ENCODE measurements around the gene HCFC1R1. TPM values are rescaled to one million over a fixed set of nuclear protein-coding genes. Genes with fewer than 3 reads are reported as not detected.

The HCFC1R1 gene
- total and polyA plus RNA-seq, 2 experiments from 2014 or later = 30.2 to 192 TPM

DNA sequence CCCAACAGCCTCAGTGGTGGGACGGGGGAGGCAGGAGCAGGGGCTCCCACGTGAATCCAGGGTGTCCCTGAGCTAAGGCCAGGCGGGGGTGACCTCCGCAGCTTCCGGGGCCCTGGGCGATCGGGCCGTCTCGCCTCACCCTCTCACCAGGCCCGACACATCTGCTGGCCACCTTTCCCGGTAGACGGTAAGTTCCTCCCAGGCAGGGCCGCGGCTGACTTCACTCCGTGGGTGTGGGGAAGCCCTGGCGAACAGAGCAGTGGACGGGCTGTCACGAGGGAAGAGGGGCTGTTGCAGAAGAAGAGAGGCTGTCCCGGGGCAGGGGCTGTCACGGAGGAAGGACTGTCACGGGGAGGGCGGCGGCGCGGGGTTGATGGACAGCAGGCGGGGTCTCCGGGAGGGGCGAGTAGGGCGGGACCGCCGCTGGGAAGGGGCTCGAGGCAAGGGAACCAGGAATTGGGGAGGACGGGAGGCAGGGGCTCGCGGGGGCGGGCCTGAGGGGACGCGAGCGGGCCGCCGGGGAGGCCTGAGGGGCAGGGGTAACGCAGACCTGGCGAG lies 44.0 kb downstream of the HCFC1R1 start (continued):
- TF ChIP-seq, protein P1, sequence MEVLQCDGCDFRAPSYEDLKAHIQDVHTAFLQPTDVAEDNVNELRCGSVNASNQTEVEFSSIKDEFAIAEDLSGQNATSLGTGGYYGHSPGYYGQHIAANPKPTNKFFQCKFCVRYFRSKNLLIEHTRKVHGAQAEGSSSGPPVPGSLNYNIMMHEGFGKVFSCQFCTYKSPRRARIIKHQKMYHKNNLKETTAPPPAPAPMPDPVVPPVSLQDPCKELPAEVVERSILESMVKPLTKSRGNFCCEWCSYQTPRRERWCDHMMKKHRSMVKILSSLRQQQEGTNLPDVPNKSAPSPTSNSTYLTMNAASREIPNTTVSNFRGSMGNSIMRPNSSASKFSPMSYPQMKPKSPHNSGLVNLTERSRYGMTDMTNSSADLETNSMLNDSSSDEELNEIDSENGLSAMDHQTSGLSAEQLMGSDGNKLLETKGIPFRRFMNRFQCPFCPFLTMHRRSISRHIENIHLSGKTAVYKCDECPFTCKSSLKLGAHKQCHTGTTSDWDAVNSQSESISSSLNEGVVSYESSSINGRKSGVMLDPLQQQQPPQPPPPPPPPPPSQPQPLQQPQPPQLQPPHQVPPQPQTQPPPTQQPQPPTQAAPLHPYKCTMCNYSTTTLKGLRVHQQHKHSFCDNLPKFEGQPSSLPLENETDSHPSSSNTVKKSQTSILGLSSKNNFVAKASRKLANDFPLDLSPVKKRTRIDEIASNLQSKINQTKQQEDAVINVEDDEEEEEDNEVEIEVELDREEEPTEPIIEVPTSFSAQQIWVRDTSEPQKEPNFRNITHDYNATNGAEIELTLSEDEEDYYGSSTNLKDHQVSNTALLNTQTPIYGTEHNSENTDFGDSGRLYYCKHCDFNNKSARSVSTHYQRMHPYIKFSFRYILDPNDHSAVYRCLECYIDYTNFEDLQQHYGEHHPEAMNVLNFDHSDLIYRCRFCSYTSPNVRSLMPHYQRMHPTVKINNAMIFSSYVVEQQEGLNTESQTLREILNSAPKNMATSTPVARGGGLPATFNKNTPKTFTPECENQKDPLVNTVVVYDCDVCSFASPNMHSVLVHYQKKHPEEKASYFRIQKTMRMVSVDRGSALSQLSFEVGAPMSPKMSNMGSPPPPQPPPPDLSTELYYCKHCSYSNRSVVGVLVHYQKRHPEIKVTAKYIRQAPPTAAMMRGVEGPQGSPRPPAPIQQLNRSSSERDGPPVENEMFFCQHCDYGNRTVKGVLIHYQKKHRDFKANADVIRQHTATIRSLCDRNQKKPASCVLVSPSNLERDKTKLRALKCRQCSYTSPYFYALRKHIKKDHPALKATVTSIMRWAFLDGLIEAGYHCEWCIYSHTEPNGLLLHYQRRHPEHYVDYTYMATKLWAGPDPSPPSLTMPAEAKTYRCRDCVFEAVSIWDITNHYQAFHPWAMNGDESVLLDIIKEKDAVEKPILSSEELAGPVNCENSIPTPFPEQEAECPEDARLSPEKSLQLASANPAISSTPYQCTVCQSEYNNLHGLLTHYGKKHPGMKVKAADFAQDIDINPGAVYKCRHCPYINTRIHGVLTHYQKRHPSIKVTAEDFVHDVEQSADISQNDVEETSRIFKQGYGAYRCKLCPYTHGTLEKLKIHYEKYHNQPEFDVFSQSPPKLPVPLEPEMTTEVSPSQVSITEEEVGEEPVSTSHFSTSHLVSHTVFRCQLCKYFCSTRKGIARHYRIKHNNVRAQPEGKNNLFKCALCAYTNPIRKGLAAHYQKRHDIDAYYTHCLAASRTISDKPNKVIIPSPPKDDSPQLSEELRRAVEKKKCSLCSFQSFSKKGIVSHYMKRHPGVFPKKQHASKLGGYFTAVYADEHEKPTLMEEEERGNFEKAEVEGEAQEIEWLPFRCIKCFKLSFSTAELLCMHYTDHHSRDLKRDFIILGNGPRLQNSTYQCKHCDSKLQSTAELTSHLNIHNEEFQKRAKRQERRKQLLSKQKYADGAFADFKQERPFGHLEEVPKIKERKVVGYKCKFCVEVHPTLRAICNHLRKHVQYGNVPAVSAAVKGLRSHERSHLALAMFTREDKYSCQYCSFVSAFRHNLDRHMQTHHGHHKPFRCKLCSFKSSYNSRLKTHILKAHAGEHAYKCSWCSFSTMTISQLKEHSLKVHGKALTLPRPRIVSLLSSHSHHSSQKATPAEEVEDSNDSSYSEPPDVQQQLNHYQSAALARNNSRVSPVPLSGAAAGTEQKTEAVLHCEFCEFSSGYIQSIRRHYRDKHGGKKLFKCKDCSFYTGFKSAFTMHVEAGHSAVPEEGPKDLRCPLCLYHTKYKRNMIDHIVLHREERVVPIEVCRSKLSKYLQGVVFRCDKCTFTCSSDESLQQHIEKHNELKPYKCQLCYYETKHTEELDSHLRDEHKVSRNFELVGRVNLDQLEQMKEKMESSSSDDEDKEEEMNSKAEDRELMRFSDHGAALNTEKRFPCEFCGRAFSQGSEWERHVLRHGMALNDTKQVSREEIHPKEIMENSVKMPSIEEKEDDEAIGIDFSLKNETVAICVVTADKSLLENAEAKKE (CRISPR knock-in tag; IDR thresholded peaks at IDR 0.05) = no peak

DNA sequence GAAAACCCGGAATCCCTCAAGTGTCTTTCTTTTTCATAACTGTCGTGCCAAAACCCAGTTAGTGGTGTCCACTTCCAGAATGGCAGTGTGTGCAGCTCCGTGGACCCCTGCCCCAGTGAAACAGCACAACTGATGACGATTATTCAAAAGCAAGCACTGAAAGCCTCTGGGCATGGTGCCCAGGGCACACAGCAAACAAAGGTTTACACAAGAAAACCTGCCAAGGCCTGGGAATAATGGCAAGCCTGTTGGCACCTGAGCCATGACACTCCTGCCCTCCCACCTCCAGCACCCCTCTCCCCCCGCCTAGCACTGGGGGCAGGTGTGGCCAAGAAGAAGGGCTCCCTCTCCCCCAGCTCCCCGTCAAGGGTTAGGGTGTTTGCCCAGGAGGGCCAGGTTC lies 46.3 kb downstream of the HCFC1R1 start:
- Histone ChIP-seq H2AFZ (no peak overlapping the region), H3K9me2 (ENCODE audit: insufficient read depth) (no peaks in the 10 kb centered on the region), H4K20me1 (replicated peaks; ENCODE audit: insufficient read depth) (peaks cover 8% of the 10 kb centered on the region; the same call in 1 of the 2 replicates), H3K4me2 (no peak overlapping the region), H3K4me3 (no peak overlapping the region), H3K79me2 (replicated peaks; ENCODE audit: insufficient read depth) (peaks cover 14% of the 10 kb centered on the region), H3K4me1 (ENCODE audit: insufficient read depth) (peaks cover 16% of the 10 kb centered on the region), H3F3A (replicated peaks; ENCODE audit: low read depth) (peaks cover 24% of the 10 kb centered on the region), H3K27me3 (ENCODE audit: insufficient read depth) (no peaks in the 10 kb centered on the region), H3K36me3 (ENCODE audit: insufficient read depth) (0 out of 2 replicates have a peak, but pooled peaks cover 3% of the 10 kb centered on the region), H3K27ac (ENCODE audit: low read depth) (no peak overlapping the region)
- Mint-ChIP-seq H3K4me1 (peaks cover 21% of the 10 kb centered on the region), H3K4me3 (0 out of 3 replicates have a peak overlapping the region, but pooled peaks have one; percentile 19), H3K27me3 (ENCODE audit: insufficient read depth, low read depth, poor library complexity) (peaks cover 14% of the 10 kb centered on the region), H3K27ac (no peak overlapping the region), H3K36me3 (ENCODE audit: low read depth) (peaks cover 31% of the 10 kb centered on the region), H3K9me3 (peaks cover 2% of the 10 kb centered on the region; the same call in 2 of the 3 replicates)
- DNase-seq (ENCODE audit: low spot score) = no peak
- ATAC-seq = no peak
- TF ChIP-seq EZH2 (IDR thresholded peaks at IDR 0.05; ENCODE audit: low read depth, unreplicated experiment) (no peak), NANOG (IDR thresholded peaks at IDR 0.05; ENCODE audit: borderline replicate concordance) (no peak), ZNF114 (CRISPR knock-in tag; IDR thresholded peaks at IDR 0.05) (no peak), STAT1 (IDR thresholded peaks at IDR 0.05; ENCODE audit: unreplicated experiment) (no peak), ZNF331 (CRISPR knock-in tag; IDR thresholded peaks at IDR 0.05; ENCODE audit: low read depth) (no peak)
- TF ChIP-seq, protein P2, sequence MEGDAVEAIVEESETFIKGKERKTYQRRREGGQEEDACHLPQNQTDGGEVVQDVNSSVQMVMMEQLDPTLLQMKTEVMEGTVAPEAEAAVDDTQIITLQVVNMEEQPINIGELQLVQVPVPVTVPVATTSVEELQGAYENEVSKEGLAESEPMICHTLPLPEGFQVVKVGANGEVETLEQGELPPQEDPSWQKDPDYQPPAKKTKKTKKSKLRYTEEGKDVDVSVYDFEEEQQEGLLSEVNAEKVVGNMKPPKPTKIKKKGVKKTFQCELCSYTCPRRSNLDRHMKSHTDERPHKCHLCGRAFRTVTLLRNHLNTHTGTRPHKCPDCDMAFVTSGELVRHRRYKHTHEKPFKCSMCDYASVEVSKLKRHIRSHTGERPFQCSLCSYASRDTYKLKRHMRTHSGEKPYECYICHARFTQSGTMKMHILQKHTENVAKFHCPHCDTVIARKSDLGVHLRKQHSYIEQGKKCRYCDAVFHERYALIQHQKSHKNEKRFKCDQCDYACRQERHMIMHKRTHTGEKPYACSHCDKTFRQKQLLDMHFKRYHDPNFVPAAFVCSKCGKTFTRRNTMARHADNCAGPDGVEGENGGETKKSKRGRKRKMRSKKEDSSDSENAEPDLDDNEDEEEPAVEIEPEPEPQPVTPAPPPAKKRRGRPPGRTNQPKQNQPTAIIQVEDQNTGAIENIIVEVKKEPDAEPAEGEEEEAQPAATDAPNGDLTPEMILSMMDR (conservative IDR thresholded peaks at IDR 0.05; ENCODE audit: low read depth in 2 of 2) = no peak
- TF ChIP-seq, protein P1 (CRISPR knock-in tag; IDR thresholded peaks at IDR 0.05) = no peak

Data from GM23338 (cell line).